Esophagus mucosa (tissue), 1 donor: ENCODE results near the gene PRSS22. TPM values are rescaled to one million over a fixed set of nuclear protein-coding genes. Genes with fewer than 3 reads are reported as not detected.

Source experiments
- ATAC-seq: fragments of 200-7000 bp; cut with Tn5 transposase; one replicate; pipeline ENCODE4 v1.9.1; 2020
- total RNA-seq: library from RNA; stranded (reverse); gene quantifications from one replicate; pipeline ENCODE4 v1.2.4, GENCODE V29; 2023
- donor health status: DM: yes; HTN: yes; CAD: no.

The PRSS22 gene
- total RNA-seq, 1 donor from 2014 or later, result 97.0 TPM

DNA sequence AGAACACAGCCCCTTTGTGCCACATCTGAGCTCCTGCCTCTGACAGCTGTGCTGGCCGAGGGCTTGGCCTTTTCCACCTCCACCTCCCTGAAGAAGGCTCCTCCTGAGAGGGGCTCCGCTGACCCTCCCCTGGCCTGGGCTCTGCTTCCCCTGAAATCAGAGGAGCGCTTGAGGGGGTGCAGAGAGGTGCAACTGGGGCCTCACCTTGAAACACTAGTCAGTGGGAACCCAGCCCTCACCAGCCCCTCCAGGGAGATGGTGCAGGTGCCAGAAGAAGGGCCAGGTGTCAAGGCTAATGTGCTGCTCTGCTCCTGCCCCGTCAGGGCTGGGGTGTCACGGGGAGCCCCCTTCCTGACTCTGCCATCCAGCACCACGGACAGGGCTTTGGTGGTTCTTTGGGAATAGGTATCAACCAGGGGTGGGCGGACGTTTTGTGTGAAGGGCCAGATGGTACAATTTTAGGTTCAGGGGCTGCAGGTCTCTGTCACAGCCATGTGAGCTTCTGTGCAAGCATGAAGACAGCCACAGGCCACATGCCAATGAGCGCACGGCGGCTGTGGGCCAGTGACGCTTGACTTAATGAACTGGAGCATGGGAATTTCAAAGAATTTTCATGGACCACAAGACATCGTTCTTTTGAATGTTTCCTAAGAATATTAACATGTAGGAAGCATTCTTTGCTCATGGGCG, 30.0 kb downstream of the PRSS22 start:
- ATAC-seq, result no peak

DNA sequence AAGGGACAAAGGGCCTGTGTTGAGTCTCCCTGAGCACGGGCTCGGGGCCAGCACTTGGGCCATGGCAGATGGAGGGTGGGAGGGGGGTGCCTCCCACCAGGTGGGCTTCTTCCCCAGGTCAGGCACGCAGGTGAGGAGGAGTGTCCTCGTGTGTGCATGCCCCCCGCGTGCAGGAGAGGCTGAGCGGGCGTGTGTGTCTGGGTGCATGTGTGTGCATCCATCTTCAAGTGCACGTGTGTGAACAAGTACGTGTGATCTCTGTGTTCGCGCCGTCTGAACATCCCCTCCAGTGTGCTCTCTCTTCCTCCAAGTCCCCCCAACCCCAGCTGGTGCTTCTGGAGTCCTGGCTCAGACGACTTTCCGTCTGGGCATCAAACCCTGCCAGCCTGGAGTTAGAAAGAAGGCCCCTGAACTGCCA, 30.6 kb downstream of the PRSS22 start:
- peak; percentile 5 for ATAC-seq

GRCh38 chr16:2826591-2827373, 31.2 kb downstream of the PRSS22 start:
- peak; percentile 8 for ATAC-seq

- ATAC-seq, result no peak
These were observed 32.1 kb downstream of the PRSS22 start for GRCh38 chr16:2825906-2826305.

DNA sequence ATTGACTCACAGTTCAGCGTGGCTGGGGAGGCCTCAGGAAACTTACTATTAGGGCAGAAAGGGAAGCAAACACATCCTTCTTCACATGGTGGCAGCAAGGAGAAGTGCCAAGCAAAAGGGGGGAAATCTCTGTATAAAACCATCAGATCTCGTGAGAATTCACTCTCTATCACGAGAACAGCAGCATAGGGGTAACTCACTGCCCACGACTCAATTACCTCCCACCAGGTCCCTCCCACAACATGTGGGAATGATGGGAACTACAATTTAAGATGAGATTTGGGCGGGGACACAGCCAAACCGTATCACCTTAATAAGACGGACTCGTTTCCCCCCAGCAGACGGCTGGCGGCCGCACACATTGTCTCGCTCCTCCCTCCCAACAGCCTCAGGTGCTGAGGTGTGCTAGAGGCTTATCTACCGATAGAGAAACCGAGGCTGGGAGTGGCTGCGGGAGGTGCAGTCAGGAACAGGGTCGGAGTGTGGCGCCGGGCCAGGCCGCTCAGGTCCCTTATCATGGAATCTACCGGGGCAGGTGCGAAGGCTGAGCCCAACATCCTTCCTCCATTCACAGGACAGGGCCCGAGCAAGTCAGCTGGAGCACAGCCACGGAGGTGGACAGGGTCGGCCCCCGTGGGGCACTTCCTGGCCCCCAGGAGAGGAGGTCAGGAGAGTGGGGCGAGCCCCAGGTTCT, 32.8 kb downstream of the PRSS22 start:
- ATAC-seq, result no peak

GRCh38 chr16:2824626-2825025, 33.3 kb downstream of the PRSS22 start:
- ATAC-seq, result no peak

DNA sequence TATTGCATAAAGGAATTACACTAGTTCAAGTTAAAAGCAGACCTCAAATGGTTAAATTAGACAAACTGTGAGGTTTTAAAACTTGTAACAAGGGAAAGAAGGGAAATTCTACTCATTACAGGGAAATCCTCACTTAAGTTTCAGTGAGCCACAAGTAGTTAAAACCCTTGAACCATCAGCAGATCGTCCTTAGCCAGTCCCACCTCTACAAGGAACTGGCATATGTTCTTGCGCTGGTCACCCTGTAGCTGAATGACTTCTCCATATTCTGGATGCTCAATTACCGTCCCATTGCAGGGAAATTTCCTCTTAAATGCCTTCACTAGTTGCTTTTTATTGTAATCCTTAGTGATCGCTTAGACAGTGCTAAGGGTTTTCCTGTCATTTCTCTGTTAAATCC, 35.5 kb downstream of the PRSS22 start:
- ATAC-seq, result no peak

GRCh38 chr16:2822158-2822495, 35.8 kb downstream of the PRSS22 start:
- no peak for ATAC-seq

GRCh38 chr16:2821487-2822157, 36.3 kb downstream of the PRSS22 start:
- ATAC-seq, result no peak

- no peak for ATAC-seq
These were observed 37.0 kb downstream of the PRSS22 start for GRCh38 chr16:2820836-2821486.

GRCh38 chr16:2819939-2820835, 37.8 kb downstream of the PRSS22 start:
- ATAC-seq, result no peak

DNA sequence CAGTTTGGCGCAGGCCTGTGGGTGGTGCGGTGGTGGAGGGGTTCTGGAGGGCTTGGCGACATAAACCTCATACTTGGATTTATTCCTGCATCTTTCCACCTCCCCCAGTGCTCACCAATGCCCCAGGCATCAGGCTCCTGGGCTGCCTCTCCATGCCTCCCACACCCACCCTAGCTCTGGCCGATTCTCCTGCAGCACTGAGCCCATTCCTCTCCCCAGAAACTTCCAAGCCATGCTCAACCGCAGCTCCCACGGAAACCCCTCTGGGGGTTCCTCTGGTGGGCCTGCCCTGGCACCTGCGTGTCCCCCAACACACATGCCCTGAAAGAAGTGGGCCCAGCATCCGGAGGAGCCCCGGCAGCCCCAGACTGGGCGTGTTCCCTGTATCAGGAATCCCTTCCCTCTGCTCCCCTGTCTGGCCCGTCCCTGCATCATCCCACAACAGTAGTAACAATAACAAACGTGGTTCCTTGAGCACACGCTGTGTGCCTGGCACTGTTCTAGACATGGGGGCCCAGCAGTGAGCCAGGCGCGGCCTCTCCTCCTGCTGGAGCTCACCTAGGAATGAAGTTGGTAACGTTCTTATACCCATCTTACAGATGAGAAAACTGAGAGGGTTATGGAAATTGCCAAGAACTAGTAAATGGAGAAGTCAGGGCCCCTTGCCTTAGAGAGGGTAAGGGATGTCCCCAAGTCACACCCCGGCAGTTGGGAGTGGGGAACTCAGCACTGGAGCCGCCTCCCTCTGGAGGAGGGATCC, 38.6 kb downstream of the PRSS22 start:
- no peak for ATAC-seq

DNA sequence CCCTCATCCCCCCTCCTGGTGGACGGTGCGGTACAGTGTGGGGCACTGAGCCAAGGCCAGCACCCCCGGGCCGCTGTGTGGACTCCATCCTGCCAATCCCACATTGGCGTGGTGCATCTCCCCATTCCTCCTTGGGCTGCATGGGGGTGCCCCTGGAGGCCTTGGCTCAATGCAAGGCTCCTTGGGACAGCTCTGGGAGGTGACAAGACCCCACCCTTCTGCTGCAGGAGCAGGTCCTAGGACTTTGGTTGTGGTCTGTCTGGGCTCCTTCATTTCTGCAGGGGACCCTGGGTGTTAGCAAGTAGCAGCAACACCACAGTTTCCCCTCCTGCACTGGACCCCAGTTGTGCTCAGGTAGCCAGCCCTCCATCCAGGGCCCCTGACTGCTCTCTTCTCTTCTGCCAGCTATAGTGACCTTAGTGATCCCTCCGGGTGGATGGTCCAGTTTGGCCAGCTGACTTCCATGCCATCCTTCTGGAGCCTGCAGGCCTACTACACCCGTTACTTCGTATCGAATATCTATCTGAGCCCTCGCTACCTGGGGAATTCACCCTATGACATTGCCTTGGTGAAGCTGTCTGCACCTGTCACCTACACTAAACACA, 39.6 kb downstream of the PRSS22 start:
- no peak for ATAC-seq

DNA sequence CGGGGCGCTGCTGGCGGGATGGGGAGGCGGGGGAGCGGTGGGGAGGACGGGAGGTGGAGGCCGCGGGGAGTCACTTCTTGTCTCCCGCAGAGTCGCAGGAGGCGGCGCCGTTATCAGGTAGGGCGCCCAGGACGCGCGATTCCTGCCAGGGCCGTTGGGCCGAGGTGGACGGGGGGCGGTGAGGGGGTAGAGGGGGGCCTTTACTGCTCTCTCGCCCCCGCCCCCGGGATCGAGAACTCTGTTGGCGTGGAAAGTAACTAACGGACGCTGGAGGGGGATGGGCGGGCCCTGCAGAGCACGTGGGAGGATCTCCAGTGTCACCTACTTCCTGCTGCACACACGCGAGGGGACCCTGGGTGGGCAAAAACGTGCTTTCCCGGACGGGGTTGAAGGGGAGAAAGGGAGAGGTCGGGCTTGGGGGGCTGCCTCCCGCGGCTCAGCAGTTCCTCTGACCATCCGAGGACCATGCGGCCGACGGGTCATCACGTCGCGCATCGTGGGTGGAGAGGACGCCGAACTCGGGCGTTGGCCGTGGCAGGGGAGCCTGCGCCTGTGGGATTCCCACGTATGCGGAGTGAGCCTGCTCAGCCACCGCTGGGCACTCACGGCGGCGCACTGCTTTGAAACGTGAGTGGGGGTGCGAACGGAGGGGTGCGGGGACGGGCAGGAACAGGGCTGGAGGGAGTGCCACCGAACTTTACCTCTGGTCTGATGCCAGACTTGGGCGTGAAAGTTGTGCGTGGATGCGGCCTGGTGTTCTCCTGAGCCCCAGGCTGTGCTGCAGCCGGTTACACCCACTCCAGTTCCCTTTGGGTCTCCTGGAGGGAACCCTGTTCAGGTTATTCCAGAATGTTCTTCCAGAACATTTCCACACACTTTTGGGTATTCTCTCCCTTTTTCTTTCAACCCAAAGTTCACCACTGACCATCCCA, 40.4 kb downstream of the PRSS22 start:
- ATAC-seq, result no peak

GRCh38 chr16:2816751-2817339, 41.1 kb downstream of the PRSS22 start, which contains the start of gene PRSS21:
Gene PRSS21 (plus strand): TSS chr16:2817237. CDS start chr16:2817269, 32 bp downstream.
- ATAC-seq, result peak; percentile 17

DNA sequence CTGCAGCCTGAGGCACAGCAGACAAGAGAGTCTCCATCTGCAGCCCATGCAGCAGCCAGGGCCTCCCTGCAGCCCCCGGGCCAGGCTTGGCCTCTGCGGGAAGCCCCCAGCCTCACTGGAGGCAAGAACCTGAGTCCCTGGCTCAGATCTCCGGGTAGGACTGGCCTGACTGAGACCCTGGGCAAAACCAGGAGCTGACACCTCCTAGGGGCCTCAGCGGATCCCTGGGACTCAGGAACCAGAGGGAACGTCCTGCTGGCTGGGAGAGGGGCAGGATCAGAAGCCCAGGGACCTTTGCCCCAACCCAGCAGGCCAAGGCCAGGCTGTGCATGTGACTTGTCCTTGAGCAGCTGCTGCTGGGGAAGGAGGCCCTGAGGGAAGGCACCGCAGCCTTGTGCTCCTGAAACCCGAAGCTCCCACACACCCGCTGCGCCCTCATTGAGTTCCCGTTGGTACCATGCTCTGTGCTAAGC, 42.6 kb downstream of the PRSS22 start:
- ATAC-seq, result no peak

GRCh38 chr16:2814551-2815298, 43.2 kb downstream of the PRSS22 start:
- no peak for ATAC-seq

DNA sequence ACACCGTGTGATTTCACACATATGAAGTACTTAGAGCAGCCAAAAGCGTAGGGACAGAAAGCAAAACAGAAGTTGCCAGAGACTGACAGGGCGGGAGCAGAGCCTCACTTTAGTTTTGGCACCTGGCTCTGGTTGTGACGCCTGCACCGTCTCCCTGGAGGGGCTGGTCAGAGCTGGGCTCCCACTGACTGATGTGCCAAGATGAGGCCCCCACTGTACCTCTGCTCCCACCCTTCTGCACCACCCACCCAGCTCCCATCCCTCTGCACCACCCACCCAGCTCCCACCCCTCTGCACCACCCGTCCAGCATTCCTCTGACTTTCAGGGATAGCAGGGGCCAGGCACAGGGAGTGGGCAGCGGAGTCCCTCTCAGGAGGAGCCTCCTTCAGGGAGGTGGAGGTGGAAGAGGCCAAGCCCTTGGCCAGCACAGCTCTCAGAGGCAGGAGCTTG, 44.2 kb downstream of the PRSS22 start:
- no peak for ATAC-seq
